ENCODE measurements around the gene SKAP1.
A peak's percentile ranks its signal among the peaks of the same experiment; 100 is the strongest.
"Not testable (repeated sequence)": the region's sequence is repeated elsewhere in the genome, so short reads cannot be mapped to it uniquely, and the experiment has no call there.

SKAP1 gene

GRCh38 chr17:48211787-48212186 is 218.2 kb downstream of the SKAP1 start:
- Histone ChIP-seq H3K79me2 (ENCODE audit: control insufficient read depth, insufficient read depth, low read length, unreplicated experiment) (no peaks in the 10 kb centered on the region), H3K4me3 (ENCODE audit: low read depth, low read length) (no peak overlapping the region), H3K36me3 (ENCODE audit: insufficient read depth, low read length) (no peaks in the 10 kb centered on the region), H2AFZ (ENCODE audit: low read length, unreplicated experiment) (no peak overlapping the region), H3K4me1 (ENCODE audit: control insufficient read depth, insufficient read depth, low read length, unreplicated experiment) (no peaks in the 10 kb centered on the region), H3K27me3 (ENCODE audit: insufficient read depth, low read length) (peaks cover 24% of the 10 kb centered on the region), H3K27ac (ENCODE audit: low read depth, low read length) (no peak overlapping the region)

GRCh38 chr17:48211011-48211410 is 219.0 kb downstream of the SKAP1 start:
- no peak overlapping the region for H3K27ac ChIP-seq (ENCODE audit: low read depth, low read length)

GRCh38 chr17:48209973-48210372 is 220.0 kb downstream of the SKAP1 start:
- H3K4me3 ChIP-seq (ENCODE audit: low read depth, low read length), result no peak overlapping the region
- no peak overlapping the region for H3K27ac ChIP-seq (ENCODE audit: low read depth, low read length)
- H3K27me3 ChIP-seq (ENCODE audit: insufficient read depth, low read length), result peaks cover 35% of the 10 kb centered on the region
- H3K79me2 ChIP-seq (ENCODE audit: control insufficient read depth, insufficient read depth, low read length, unreplicated experiment), result no peaks in the 10 kb centered on the region
- H3K36me3 ChIP-seq (ENCODE audit: insufficient read depth, low read length), result no peaks in the 10 kb centered on the region
- H2AFZ ChIP-seq (ENCODE audit: low read length, unreplicated experiment), result no peak overlapping the region
- H3K4me1 ChIP-seq (ENCODE audit: control insufficient read depth, insufficient read depth, low read length, unreplicated experiment), result no peaks in the 10 kb centered on the region

More at GRCh38 chr17:48211011-48211410, 219.0 kb downstream of the SKAP1 start:
- no peaks in the 10 kb centered on the region for H3K4me1 ChIP-seq (ENCODE audit: control insufficient read depth, insufficient read depth, low read length, unreplicated experiment)
- no peaks in the 10 kb centered on the region for H3K79me2 ChIP-seq (ENCODE audit: control insufficient read depth, insufficient read depth, low read length, unreplicated experiment)
- H2AFZ ChIP-seq (ENCODE audit: low read length, unreplicated experiment), result no peak overlapping the region
- no peaks in the 10 kb centered on the region for H3K36me3 ChIP-seq (ENCODE audit: insufficient read depth, low read length)
- no peak overlapping the region for H3K4me3 ChIP-seq (ENCODE audit: low read depth, low read length)
- H3K27me3 ChIP-seq (ENCODE audit: insufficient read depth, low read length), result peaks cover 26% of the 10 kb centered on the region

- Histone ChIP-seq H3K27me3 (ENCODE audit: insufficient read depth, low read length) (peaks cover 48% of the 10 kb centered on the region), H3K27ac (ENCODE audit: low read depth, low read length) (no peak overlapping the region)
Observed at GRCh38 chr17:48207776-48208544, 222.1 kb downstream of the SKAP1 start.

GRCh38 chr17:48207036-48207435 is 223.0 kb downstream of the SKAP1 start:
- not testable (repeated sequence) for H3K4me1 ChIP-seq (ENCODE audit: control insufficient read depth, insufficient read depth, low read length, unreplicated experiment); H3K79me2 ChIP-seq (ENCODE audit: control insufficient read depth, insufficient read depth, low read length, unreplicated experiment); H3K27ac ChIP-seq (ENCODE audit: low read depth, low read length); H3K4me3 ChIP-seq (ENCODE audit: low read depth, low read length); H3K36me3 ChIP-seq (ENCODE audit: insufficient read depth, low read length); H2AFZ ChIP-seq (ENCODE audit: low read length, unreplicated experiment)
- peaks cover 50% of the 10 kb centered on the region for H3K27me3 ChIP-seq (ENCODE audit: insufficient read depth, low read length)

More at GRCh38 chr17:48207776-48208544, 222.1 kb downstream of the SKAP1 start:
- Histone ChIP-seq H3K4me3 (ENCODE audit: low read depth, low read length) (no peak overlapping the region), H2AFZ (ENCODE audit: low read length, unreplicated experiment) (no peak overlapping the region), H3K79me2 (ENCODE audit: control insufficient read depth, insufficient read depth, low read length, unreplicated experiment) (no peaks in the 10 kb centered on the region), H3K4me1 (ENCODE audit: control insufficient read depth, insufficient read depth, low read length, unreplicated experiment) (no peaks in the 10 kb centered on the region), H3K36me3 (ENCODE audit: insufficient read depth, low read length) (no peaks in the 10 kb centered on the region)

GRCh38 chr17:48202959-48203358 is 227.1 kb downstream of the SKAP1 start:
- Histone ChIP-seq H3K27me3 (ENCODE audit: insufficient read depth, low read length) (peaks cover 63% of the 10 kb centered on the region), H3K4me3 (ENCODE audit: low read depth, low read length) (no peak overlapping the region), H3K36me3 (ENCODE audit: insufficient read depth, low read length) (no peaks in the 10 kb centered on the region), H3K79me2 (ENCODE audit: control insufficient read depth, insufficient read depth, low read length, unreplicated experiment) (no peaks in the 10 kb centered on the region), H3K27ac (ENCODE audit: low read depth, low read length) (no peak overlapping the region), H2AFZ (ENCODE audit: low read length, unreplicated experiment) (no peak overlapping the region), H3K4me1 (ENCODE audit: control insufficient read depth, insufficient read depth, low read length, unreplicated experiment) (no peaks in the 10 kb centered on the region)

- peaks cover 7% of the 10 kb centered on the region for H3K4me1 ChIP-seq (ENCODE audit: control insufficient read depth, insufficient read depth, low read length, unreplicated experiment)
- peaks cover 59% of the 10 kb centered on the region for H3K27me3 ChIP-seq (ENCODE audit: insufficient read depth, low read length)
- H2AFZ ChIP-seq (ENCODE audit: low read length, unreplicated experiment), result no peak overlapping the region
- H3K4me3 ChIP-seq (ENCODE audit: low read depth, low read length), result peak overlapping the region; percentile 32; the same call in 1 of the 2 replicates
- H3K27ac ChIP-seq (ENCODE audit: low read depth, low read length), result no peak overlapping the region
- H3K79me2 ChIP-seq (ENCODE audit: control insufficient read depth, insufficient read depth, low read length, unreplicated experiment), result no peaks in the 10 kb centered on the region
- H3K36me3 ChIP-seq (ENCODE audit: insufficient read depth, low read length), result no peaks in the 10 kb centered on the region
Observed at GRCh38 chr17:48198950-48199541, 231.0 kb downstream of the SKAP1 start.

- no peak overlapping the region for H2AFZ ChIP-seq (ENCODE audit: low read length, unreplicated experiment)
- peaks cover 39% of the 10 kb centered on the region for H3K27me3 ChIP-seq (ENCODE audit: insufficient read depth, low read length)
- no peak overlapping the region for H3K4me3 ChIP-seq (ENCODE audit: low read depth, low read length)
Observed at GRCh38 chr17:48195910-48196309, 234.1 kb downstream of the SKAP1 start.

GRCh38 chr17:48194097-48194550 is 235.9 kb downstream of the SKAP1 start:
- Histone ChIP-seq H2AFZ (ENCODE audit: low read length, unreplicated experiment) (peak overlapping the region; percentile 47), H3K27me3 (ENCODE audit: insufficient read depth, low read length) (peaks cover 33% of the 10 kb centered on the region), H3K4me1 (ENCODE audit: control insufficient read depth, insufficient read depth, low read length, unreplicated experiment) (peaks cover 9% of the 10 kb centered on the region), H3K27ac (ENCODE audit: low read depth, low read length) (no peak overlapping the region), H3K36me3 (ENCODE audit: insufficient read depth, low read length) (no peaks in the 10 kb centered on the region), H3K79me2 (ENCODE audit: control insufficient read depth, insufficient read depth, low read length, unreplicated experiment) (no peaks in the 10 kb centered on the region), H3K4me3 (ENCODE audit: low read depth, low read length) (no peak overlapping the region)

More at GRCh38 chr17:48195910-48196309, 234.1 kb downstream of the SKAP1 start:
- no peak overlapping the region for H3K27ac ChIP-seq (ENCODE audit: low read depth, low read length)
- no peaks in the 10 kb centered on the region for H3K79me2 ChIP-seq (ENCODE audit: control insufficient read depth, insufficient read depth, low read length, unreplicated experiment)
- peaks cover 9% of the 10 kb centered on the region for H3K4me1 ChIP-seq (ENCODE audit: control insufficient read depth, insufficient read depth, low read length, unreplicated experiment)
- no peaks in the 10 kb centered on the region for H3K36me3 ChIP-seq (ENCODE audit: insufficient read depth, low read length)

GRCh38 chr17:48192321-48192731 is 237.7 kb downstream of the SKAP1 start:
- Histone ChIP-seq H3K4me3 (ENCODE audit: low read depth, low read length) (no peak overlapping the region), H3K36me3 (ENCODE audit: insufficient read depth, low read length) (no peaks in the 10 kb centered on the region), H3K4me1 (ENCODE audit: control insufficient read depth, insufficient read depth, low read length, unreplicated experiment) (peaks cover 9% of the 10 kb centered on the region), H3K27ac (ENCODE audit: low read depth, low read length) (no peak overlapping the region), H2AFZ (ENCODE audit: low read length, unreplicated experiment) (no peak overlapping the region), H3K79me2 (ENCODE audit: control insufficient read depth, insufficient read depth, low read length, unreplicated experiment) (no peaks in the 10 kb centered on the region), H3K27me3 (ENCODE audit: insufficient read depth, low read length) (peaks cover 29% of the 10 kb centered on the region)

- H3K36me3 ChIP-seq (ENCODE audit: insufficient read depth, low read length), result no peaks in the 10 kb centered on the region
- H2AFZ ChIP-seq (ENCODE audit: low read length, unreplicated experiment), result no peak overlapping the region
- H3K4me1 ChIP-seq (ENCODE audit: control insufficient read depth, insufficient read depth, low read length, unreplicated experiment), result peaks cover 9% of the 10 kb centered on the region
- no peak overlapping the region for H3K27ac ChIP-seq (ENCODE audit: low read depth, low read length)
- H3K4me3 ChIP-seq (ENCODE audit: low read depth, low read length), result no peak overlapping the region
- no peaks in the 10 kb centered on the region for H3K79me2 ChIP-seq (ENCODE audit: control insufficient read depth, insufficient read depth, low read length, unreplicated experiment)
- H3K27me3 ChIP-seq (ENCODE audit: insufficient read depth, low read length), result peaks cover 31% of the 10 kb centered on the region
Observed at GRCh38 chr17:48191362-48191761, 238.7 kb downstream of the SKAP1 start.
